Endothelial cell of umbilical vein (primary cell): ENCODE measurements around the gene TRMT2A. TPM values are rescaled to one million over a fixed set of nuclear protein-coding genes. Genes with fewer than 3 reads are reported as not detected.

Source experiments
- BruUV-seq: library from RNA; stranded (reverse); fragments of 400-500 nt; replicated peaks from 2 replicates; lab custom pipeline; 2021; lab: Mats Ljungman, UMichigan
- CTCF ChIA-PET: fragments of 300-600, 350-600 bp; sonication (Branson Sonifier 250); formaldehyde crosslinking; loops from one replicate; lab custom pipeline; 2021; ENCODE audit warnings: antibody characterized with exemption, inconsistent platforms; lab: Charles Lee
- POLR2A ChIA-PET: fragments of 300-600, 350-600 bp; sonication (Branson Sonifier 250); formaldehyde crosslinking; loops from one replicate; lab custom pipeline; 2021; ENCODE audit warnings: antibody characterized with exemption, inconsistent platforms; lab: Charles Lee
- DNase-seq: peaks from one replicate; pipeline ENCODE4 v3.0.0-alpha.2; 2011; ENCODE audit warnings: low read depth, low spot score
- FAIRE-seq: peaks from 2 replicates; lab custom pipeline; 2011; peaks lifted over from hg19 to GRCh38; lab: Jason Lieb, UNC
- H2AFZ ChIP-seq: 2 replicates; pipeline ENCODE4 v1.6.0; 2012; ENCODE audit warnings: low read depth, low read length, control low read depth, inconsistent platforms
- H3K27ac ChIP-seq: 2 replicates; pipeline ENCODE4 v1.5.1; 2011; ENCODE audit warnings: low read depth, mild to moderate bottlenecking, control low read depth, low read length, moderate library complexity; ENCODE audit not compliant: insufficient read depth
- H3K27me3 ChIP-seq, 2 experiments: 2 replicates each; pipeline versions ENCODE4 v1.6.0 to v1.6.1; 2011; ENCODE audit warnings: low read length in 2 of 2, mixed read lengths in 1 of 2; ENCODE audit not compliant: control insufficient read depth in 2 of 2, insufficient read depth in 2 of 2
- H3K36me3 ChIP-seq, 2 experiments: 2 replicates in 1 of 2; 3 replicates in 1 of 2; pipeline ENCODE4 v1.5.1; 2011; ENCODE audit warnings: low read length in 2 of 2, mild to moderate bottlenecking in 1 of 2, moderate library complexity in 1 of 2; ENCODE audit not compliant: control insufficient read depth in 2 of 2, insufficient read depth in 2 of 2; ENCODE audit errors: extremely low read depth in 1 of 2
- H3K4me1 ChIP-seq: 3 replicates; pipeline ENCODE4 v1.5.1; 2011; ENCODE audit warnings: mild to moderate bottlenecking, low read length; ENCODE audit not compliant: control insufficient read depth, insufficient read depth; ENCODE audit errors: extremely low read depth
- H3K4me2 ChIP-seq: 2 replicates; pipeline ENCODE4 v1.6.1; 2011; ENCODE audit warnings: low read length, control low read depth, mixed read lengths; ENCODE audit not compliant: insufficient read depth
- H3K4me3 ChIP-seq, 3 experiments: fragments of 200-600 bp in 1 of 3; sonication (generic), shearing (Covaris generic) in 1 of 3; replicated peaks in 1 of 3; 2 replicates each; pipeline ENCODE4 v1.5.1; 2011 to 2016; ENCODE audit warnings: control low read depth in 3 of 3, low read length in 3 of 3, mild to moderate bottlenecking in 2 of 3, inconsistent platforms in 1 of 3, low read depth in 1 of 3, moderate library complexity in 1 of 3; ENCODE audit not compliant: insufficient read depth in 1 of 3
- H3K79me2 ChIP-seq: 2 replicates; pipeline ENCODE4 v1.6.0; 2012; ENCODE audit warnings: low read length, inconsistent platforms; ENCODE audit not compliant: control insufficient read depth, insufficient read depth
- H3K9ac ChIP-seq: replicated peaks from 2 replicates; pipeline ENCODE3; 2011; ENCODE audit warnings: low read length, control low read depth; ENCODE audit not compliant: insufficient read depth; ENCODE audit errors: extremely low read depth
- H3K9me1 ChIP-seq: replicated peaks from 3 replicates; pipeline ENCODE4 v1.6.0; 2011; ENCODE audit warnings: mild to moderate bottlenecking, low read length; ENCODE audit not compliant: control insufficient read depth, insufficient read depth; ENCODE audit errors: extremely low read depth
- H3K9me3 ChIP-seq: replicated peaks from 2 replicates; pipeline ENCODE4 v1.5.1; 2012; ENCODE audit warnings: low read length, inconsistent platforms; ENCODE audit not compliant: control insufficient read depth, insufficient read depth
- H4K20me1 ChIP-seq: replicated peaks from 2 replicates; pipeline ENCODE3; 2011; ENCODE audit warnings: mild to moderate bottlenecking, low read length; ENCODE audit not compliant: control insufficient read depth, insufficient read depth; ENCODE audit errors: extremely low read depth
- FOS ChIP-seq: IDR thresholded peaks from 2 replicates; pipeline ENCODE4 v1.6.1; 2011; ENCODE audit warnings: mild to moderate bottlenecking, low read length, moderate library complexity, borderline replicate concordance; ENCODE audit not compliant: insufficient read depth
- GATA2 ChIP-seq: IDR thresholded peaks from 2 replicates; pipeline ENCODE4 v1.7.0; 2011; ENCODE audit warnings: low read depth, mild to moderate bottlenecking, moderate library complexity, mixed read lengths, low read length; ENCODE audit not compliant: insufficient read length, insufficient read depth
- MYC ChIP-seq: IDR thresholded peaks from one replicate; pipeline ENCODE4 v1.6.1; 2011; ENCODE audit warnings: mild to moderate bottlenecking, low read depth, low read length
- POLR2A ChIP-seq: IDR thresholded peaks from 2 replicates; pipeline ENCODE4 v1.6.1; 2012; ENCODE audit warnings: low read depth, mild to moderate bottlenecking, control low read depth, low read length
- POLR2AphosphoS5 ChIP-seq: IDR thresholded peaks from 2 replicates; pipeline ENCODE4 v1.6.1; 2012; ENCODE audit warnings: low read depth, mild to moderate bottlenecking, control low read depth, low read length, moderate library complexity; ENCODE audit not compliant: insufficient read depth
- dilution Hi-C: fragments of 300-500 bp; cut with MboI; formaldehyde crosslinking; loops from one replicate; pipeline ENCODE4 v1.15.0; 2019; ENCODE audit warnings: low sequenced_read_pairs; ENCODE audit not compliant: extremely low pct_ligation_motif_present
- intact Hi-C: fragments of 100-400 bp; cut with micrococcal nuclease; formaldehyde crosslinking; loops from one replicate; pipeline ENCODE4 v1.10.0; 2022
- polyA plus RNA-seq, 4 experiments: library from polyadenylated mRNA; depleted of rRNA in 3 of 4; stranded (reverse) in 3 of 4; unstranded in 1 of 4; fragments of >200 nt; gene quantifications; 2 replicates each; pipeline versions ENCODE4 v1.2.1 to v1.2.3, GENCODE V29; 2011 to 2012; ENCODE audit warnings: missing spikeins in 1 of 4
- total RNA-seq: library from RNA; stranded (reverse); gene quantifications from 2 replicates; pipeline ENCODE4 v1.2.3, GENCODE V29; 2021
- TF ChIP-seq, protein P1 (sequence below), 2 donors: IDR thresholded peaks; 1 replicate in 1 of 2; 2 replicates in 1 of 2; pipeline ENCODE4 v1.5.1; 2011; ENCODE audit warnings: low read length in 2 of 2, mild to moderate bottlenecking in 2 of 2, moderate library complexity in 2 of 2, control low read depth in 1 of 2, inconsistent platforms in 1 of 2, low read depth in 1 of 2; ENCODE audit not compliant: insufficient read depth in 1 of 2; ENCODE audit errors: extremely low read depth in 1 of 2

The TRMT2A gene
- total and polyA plus RNA-seq, 2 donors (not counting 3 experiments of a cell fraction or from before 2014, with no cell fraction given) = 51.2 to 61.9 TPM

DNA sequence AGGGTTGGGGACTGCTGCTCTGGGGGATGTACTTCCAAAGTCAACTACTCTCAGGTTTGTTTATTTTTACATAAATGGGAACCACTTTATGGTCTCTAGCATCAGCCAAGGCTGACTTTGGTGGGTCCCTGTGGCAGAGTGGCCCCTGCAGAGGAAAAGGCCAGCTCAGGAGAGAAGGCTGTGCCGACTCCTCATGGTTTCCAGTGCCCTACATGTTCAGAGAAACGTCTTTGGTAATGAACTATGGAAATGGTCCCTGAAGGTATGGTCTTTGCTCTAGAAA, 11.5 kb upstream of the TRMT2A start:
- ChIA-PET POLR2A (no interaction called here), CTCF (interaction anchor here (1.7 kb wide), 1 partner anchor 115 kb away, joined by 7 read pairs; no protein-coding TSS in a partner anchor)
- H3K27me3 ChIP-seq = no peaks in the 10 kb centered on the region
- no peaks in the 10 kb centered on the region for H4K20me1 ChIP-seq
- TF ChIP-seq MYC (no peak), GATA2 (no peak), POLR2A (no peak), FOS (no peak), POLR2AphosphoS5 (no peak)
- TF ChIP-seq, protein P1, sequence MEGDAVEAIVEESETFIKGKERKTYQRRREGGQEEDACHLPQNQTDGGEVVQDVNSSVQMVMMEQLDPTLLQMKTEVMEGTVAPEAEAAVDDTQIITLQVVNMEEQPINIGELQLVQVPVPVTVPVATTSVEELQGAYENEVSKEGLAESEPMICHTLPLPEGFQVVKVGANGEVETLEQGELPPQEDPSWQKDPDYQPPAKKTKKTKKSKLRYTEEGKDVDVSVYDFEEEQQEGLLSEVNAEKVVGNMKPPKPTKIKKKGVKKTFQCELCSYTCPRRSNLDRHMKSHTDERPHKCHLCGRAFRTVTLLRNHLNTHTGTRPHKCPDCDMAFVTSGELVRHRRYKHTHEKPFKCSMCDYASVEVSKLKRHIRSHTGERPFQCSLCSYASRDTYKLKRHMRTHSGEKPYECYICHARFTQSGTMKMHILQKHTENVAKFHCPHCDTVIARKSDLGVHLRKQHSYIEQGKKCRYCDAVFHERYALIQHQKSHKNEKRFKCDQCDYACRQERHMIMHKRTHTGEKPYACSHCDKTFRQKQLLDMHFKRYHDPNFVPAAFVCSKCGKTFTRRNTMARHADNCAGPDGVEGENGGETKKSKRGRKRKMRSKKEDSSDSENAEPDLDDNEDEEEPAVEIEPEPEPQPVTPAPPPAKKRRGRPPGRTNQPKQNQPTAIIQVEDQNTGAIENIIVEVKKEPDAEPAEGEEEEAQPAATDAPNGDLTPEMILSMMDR (IDR thresholded peaks at IDR 0.05; ENCODE audit: extremely low read depth in 1 of 2, insufficient read depth in 1 of 2, low read depth in 1 of 2, low read length in 2 of 2) = no peak
- dilution Hi-C loops = no loop called here
- FAIRE-seq (no peak), DNase-seq (no peak)
- intact Hi-C loops = no loop called here
- no peak overlapping the region for H2AFZ ChIP-seq
- peaks cover 6% of the 10 kb centered on the region for H3K4me1 ChIP-seq
- H3K36me3 ChIP-seq = peaks cover 4 to 24% of the 10 kb centered on the region in 2 experiments
- no peak overlapping the region for H3K27ac ChIP-seq
- H3K9me1 ChIP-seq = no peaks in the 10 kb centered on the region
- no peak overlapping the region for H3K4me2 ChIP-seq
- no peak overlapping the region for H3K4me3 ChIP-seq
- peaks cover 23% of the 10 kb centered on the region for H3K79me2 ChIP-seq
- BruUV-seq = no TSS peak
- H3K9ac ChIP-seq = no peak overlapping the region
- H3K9me3 ChIP-seq = no peaks in the 10 kb centered on the region
